Body of pancreas (tissue), 4 donors: ENCODE data around the gene DLG2.

Experiments
- POLR2A ChIP-seq, 3 donors: fragments of 450-650 bp; IDR thresholded peaks; one replicate each; pipeline ENCODE4 v1.6.1; 2016; ENCODE audit warnings: antibody characterized with exemption in 3 of 3, mild to moderate bottlenecking in 2 of 3
- TF ChIP-seq, protein P1 (sequence below), 7 experiments: fragments of 450-650 bp in 4 of 7; fragments of 200-600 bp in 3 of 7; sonication (generic) in 3 of 7; IDR thresholded peaks; one replicate each; pipeline ENCODE4 v1.5.1; 2016 to 2019; ENCODE audit warnings: antibody characterized with exemption in 7 of 7

DNA sequence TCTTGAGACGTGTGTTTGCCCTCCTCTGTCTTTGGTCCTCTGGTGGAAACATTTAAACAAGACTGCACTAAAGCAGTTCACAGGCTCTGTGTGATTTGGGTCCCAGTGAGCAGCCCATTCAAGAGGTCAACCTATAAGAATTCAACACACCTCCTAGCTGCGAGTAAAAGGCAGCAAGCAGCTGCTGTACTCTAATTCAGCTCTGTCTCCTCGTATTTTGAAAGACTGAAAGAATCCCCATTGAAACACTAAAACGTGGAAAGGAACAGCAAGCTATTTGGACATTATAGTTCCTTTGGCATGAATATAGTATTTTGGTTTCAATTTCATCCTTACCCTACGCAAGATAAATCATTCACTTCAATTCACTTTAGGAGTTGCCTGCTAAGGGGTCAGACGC lies 1046.7 kb downstream of the DLG2 start:
- TF ChIP-seq, protein P1, sequence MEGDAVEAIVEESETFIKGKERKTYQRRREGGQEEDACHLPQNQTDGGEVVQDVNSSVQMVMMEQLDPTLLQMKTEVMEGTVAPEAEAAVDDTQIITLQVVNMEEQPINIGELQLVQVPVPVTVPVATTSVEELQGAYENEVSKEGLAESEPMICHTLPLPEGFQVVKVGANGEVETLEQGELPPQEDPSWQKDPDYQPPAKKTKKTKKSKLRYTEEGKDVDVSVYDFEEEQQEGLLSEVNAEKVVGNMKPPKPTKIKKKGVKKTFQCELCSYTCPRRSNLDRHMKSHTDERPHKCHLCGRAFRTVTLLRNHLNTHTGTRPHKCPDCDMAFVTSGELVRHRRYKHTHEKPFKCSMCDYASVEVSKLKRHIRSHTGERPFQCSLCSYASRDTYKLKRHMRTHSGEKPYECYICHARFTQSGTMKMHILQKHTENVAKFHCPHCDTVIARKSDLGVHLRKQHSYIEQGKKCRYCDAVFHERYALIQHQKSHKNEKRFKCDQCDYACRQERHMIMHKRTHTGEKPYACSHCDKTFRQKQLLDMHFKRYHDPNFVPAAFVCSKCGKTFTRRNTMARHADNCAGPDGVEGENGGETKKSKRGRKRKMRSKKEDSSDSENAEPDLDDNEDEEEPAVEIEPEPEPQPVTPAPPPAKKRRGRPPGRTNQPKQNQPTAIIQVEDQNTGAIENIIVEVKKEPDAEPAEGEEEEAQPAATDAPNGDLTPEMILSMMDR (IDR thresholded peaks at IDR 0.05), result no peak
- no peak for TF ChIP-seq POLR2A (IDR thresholded peaks at IDR 0.05)
